Measurements from ENCODE around the gene LPIN3. TPM values are rescaled to one million over a fixed set of nuclear protein-coding genes. Genes with fewer than 3 reads are reported as not detected.

LPIN3 gene
- total RNA-seq, 1 experiment from 2014 or later, result 18.5 TPM

GRCh38 chr20:41403604-41404003 lies 63.0 kb downstream of the LPIN3 start:
- Histone ChIP-seq H3K9me2 (ENCODE audit: insufficient read depth) (no peaks in the 10 kb centered on the region), H3K9me3 (ENCODE audit: control insufficient read depth in 1 of 2, insufficient read depth in 1 of 2, low read depth in 1 of 2, low read length in 2 of 2) (no peaks in the 10 kb centered on the region), H3K36me3 (ENCODE audit: control insufficient read depth in 1 of 2, insufficient read depth in 2 of 2, low read length in 2 of 2) (no peaks in the 10 kb centered on the region; a peak in 1 of 4 replicates), H3K4me2 (ENCODE audit: low read length) (no peak overlapping the region), H2AFZ (ENCODE audit: low read depth, low read length, poor library complexity, severe bottlenecking) (no peak overlapping the region), H3K9ac (ENCODE audit: low read length) (no peak overlapping the region), H3K4me1 (ENCODE audit: control insufficient read depth in 1 of 2, insufficient read depth in 2 of 2, low read length in 2 of 2) (no peaks in the 10 kb centered on the region), H3K79me2 (ENCODE audit: insufficient read depth, low read length) (no peaks in the 10 kb centered on the region), H3K27ac (ENCODE audit: low read depth, low read length) (no peak overlapping the region), H3K27me3 (ENCODE audit: insufficient read depth, low read length) (no peaks in the 10 kb centered on the region), H4K20me1 (ENCODE audit: insufficient read depth) (no peaks in the 10 kb centered on the region), H3K4me3 (replicated peaks in 1 of 2; ENCODE audit: low read depth in 1 of 2, low read length in 2 of 2) (no peak overlapping the region)
- ChIA-PET RAD21 (ENCODE audit: low non-redundant PET in 1 of 2, low total read pairs in 2 of 2, uncharacterized antibody in 2 of 2, unreplicated experiment in 2 of 2) (no interaction called here), CTCF (no interaction called here), POLR2A (no interaction called here)
- DNase-seq (ENCODE audit: low read depth, low spot score) (no peak), ATAC-seq (no peak)
- no peak for TF ChIP-seq YY1 (IDR thresholded peaks at IDR 0.05; ENCODE audit: extremely low read depth, insufficient replicate concordance, low read depth, low read length)
- TF ChIP-seq SIN3A (IDR thresholded peaks at IDR 0.05; ENCODE audit: low read depth), result no peak
- no peak for TF ChIP-seq RAD21 (IDR thresholded peaks at IDR 0.05; ENCODE audit: low read depth)
- no peak for TF ChIP-seq JUND (IDR thresholded peaks at IDR 0.05)
- TF ChIP-seq EZH2phosphoT487 (IDR thresholded peaks at IDR 0.05; ENCODE audit: borderline replicate concordance), result no peak
- TF ChIP-seq CEBPB (IDR thresholded peaks at IDR 0.05; ENCODE audit: low read depth), result no peak
- no peak for TF ChIP-seq POLR2A (IDR thresholded peaks at IDR 0.05; ENCODE audit: borderline replicate concordance, extremely low read depth, insufficient read depth, insufficient read length)
- TF ChIP-seq TCF7L2 (IDR thresholded peaks at IDR 0.05; ENCODE audit: borderline replicate concordance, extremely low read depth, insufficient read depth, insufficient read length), result no peak
- TF ChIP-seq ZFX (IDR thresholded peaks at IDR 0.05), result no peak
- no peak for TF ChIP-seq POLR2AphosphoS5 (IDR thresholded peaks at IDR 0.05; ENCODE audit: low read depth, low read length)
- no peak for TF ChIP-seq ELF1 (IDR thresholded peaks at IDR 0.05; ENCODE audit: borderline replicate concordance, low read depth)
- TF ChIP-seq, protein P1, sequence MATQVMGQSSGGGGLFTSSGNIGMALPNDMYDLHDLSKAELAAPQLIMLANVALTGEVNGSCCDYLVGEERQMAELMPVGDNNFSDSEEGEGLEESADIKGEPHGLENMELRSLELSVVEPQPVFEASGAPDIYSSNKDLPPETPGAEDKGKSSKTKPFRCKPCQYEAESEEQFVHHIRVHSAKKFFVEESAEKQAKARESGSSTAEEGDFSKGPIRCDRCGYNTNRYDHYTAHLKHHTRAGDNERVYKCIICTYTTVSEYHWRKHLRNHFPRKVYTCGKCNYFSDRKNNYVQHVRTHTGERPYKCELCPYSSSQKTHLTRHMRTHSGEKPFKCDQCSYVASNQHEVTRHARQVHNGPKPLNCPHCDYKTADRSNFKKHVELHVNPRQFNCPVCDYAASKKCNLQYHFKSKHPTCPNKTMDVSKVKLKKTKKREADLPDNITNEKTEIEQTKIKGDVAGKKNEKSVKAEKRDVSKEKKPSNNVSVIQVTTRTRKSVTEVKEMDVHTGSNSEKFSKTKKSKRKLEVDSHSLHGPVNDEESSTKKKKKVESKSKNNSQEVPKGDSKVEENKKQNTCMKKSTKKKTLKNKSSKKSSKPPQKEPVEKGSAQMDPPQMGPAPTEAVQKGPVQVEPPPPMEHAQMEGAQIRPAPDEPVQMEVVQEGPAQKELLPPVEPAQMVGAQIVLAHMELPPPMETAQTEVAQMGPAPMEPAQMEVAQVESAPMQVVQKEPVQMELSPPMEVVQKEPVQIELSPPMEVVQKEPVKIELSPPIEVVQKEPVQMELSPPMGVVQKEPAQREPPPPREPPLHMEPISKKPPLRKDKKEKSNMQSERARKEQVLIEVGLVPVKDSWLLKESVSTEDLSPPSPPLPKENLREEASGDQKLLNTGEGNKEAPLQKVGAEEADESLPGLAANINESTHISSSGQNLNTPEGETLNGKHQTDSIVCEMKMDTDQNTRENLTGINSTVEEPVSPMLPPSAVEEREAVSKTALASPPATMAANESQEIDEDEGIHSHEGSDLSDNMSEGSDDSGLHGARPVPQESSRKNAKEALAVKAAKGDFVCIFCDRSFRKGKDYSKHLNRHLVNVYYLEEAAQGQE (IDR thresholded peaks at IDR 0.05; ENCODE audit: low read depth), result no peak
- TF ChIP-seq, protein P2, sequence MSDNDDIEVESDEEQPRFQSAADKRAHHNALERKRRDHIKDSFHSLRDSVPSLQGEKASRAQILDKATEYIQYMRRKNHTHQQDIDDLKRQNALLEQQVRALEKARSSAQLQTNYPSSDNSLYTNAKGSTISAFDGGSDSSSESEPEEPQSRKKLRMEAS (IDR thresholded peaks at IDR 0.05), result no peak
- TF ChIP-seq CTCF (IDR thresholded peaks at IDR 0.05 in 2 of 3, conservative IDR thresholded peaks at IDR 0.05 in 1 of 3; ENCODE audit: borderline replicate concordance in 1 of 3, insufficient read depth in 1 of 3, low read depth in 2 of 3, low read length in 2 of 3), result no peak
- TF ChIP-seq ATF3 (IDR thresholded peaks at IDR 0.05), result no peak
- no peak for TF ChIP-seq EGR1 (IDR thresholded peaks at IDR 0.05; ENCODE audit: low read depth)
- intact Hi-C loops (cut with micrococcal nuclease), result no loop called here
- BruUV-seq (replicated peaks), result no TSS peak
